ENCODE results near the gene MCAM. TPM values are rescaled to one million over a fixed set of nuclear protein-coding genes. Genes with fewer than 3 reads are reported as not detected.

Gene MCAM, protein sequence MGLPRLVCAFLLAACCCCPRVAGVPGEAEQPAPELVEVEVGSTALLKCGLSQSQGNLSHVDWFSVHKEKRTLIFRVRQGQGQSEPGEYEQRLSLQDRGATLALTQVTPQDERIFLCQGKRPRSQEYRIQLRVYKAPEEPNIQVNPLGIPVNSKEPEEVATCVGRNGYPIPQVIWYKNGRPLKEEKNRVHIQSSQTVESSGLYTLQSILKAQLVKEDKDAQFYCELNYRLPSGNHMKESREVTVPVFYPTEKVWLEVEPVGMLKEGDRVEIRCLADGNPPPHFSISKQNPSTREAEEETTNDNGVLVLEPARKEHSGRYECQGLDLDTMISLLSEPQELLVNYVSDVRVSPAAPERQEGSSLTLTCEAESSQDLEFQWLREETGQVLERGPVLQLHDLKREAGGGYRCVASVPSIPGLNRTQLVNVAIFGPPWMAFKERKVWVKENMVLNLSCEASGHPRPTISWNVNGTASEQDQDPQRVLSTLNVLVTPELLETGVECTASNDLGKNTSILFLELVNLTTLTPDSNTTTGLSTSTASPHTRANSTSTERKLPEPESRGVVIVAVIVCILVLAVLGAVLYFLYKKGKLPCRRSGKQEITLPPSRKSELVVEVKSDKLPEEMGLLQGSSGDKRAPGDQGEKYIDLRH
- total RNA-seq: 98.7 TPM

- no peak for DNase-seq (ENCODE audit: low spot score)
These were observed at the start of gene MCAM for GRCh38 chr11:119316729-119317591. TSS of gene MCAM (minus strand) at chr11:119317130. CDS start at chr11:119317101, 29 bp downstream.

GRCh38 chr11:119365071-119365591, 48.2 kb upstream of the MCAM start:
- DNase-seq (ENCODE audit: low spot score): no peak

DNA sequence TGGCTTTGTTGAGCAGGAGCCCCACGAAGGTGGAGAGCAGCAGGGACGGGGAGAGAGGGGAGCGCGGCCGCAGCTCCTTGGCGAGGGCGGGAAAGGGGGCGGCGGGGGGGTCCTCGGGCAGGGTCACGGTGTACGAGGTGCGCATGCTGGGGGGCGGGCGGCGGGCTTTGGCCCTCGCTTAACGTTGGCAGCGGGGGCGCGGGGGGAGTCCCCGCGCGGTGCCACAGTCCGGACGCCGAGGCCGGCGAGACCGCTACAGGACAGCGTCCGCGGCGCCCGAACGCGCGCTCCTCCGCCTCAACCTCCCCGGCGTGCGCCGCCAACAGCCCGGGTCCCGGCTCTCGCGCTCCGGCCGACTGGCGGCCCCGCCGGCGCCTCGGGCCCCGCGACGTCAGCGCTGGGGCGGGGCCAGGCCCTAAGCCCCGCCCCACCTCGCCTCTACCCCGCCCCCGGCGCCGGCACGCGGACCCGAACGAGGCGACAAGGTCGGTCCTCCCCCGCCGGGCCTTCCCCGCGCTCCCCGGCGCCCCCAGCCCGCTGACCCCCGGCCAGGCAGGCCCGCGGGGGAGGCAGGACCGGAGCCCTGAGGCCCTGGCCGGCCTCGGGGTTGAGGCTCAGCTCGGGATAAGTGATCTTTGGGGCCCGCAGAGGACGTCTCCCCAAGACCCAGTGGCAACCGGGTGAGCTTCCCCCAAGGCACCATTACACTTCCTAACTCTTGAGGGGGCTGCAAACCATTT, 47.1 kb upstream of the MCAM start:
- DNase-seq (ENCODE audit: low spot score): no peak

GRCh38 chr11:119363081-119363850, 46.3 kb upstream of the MCAM start:
- no peak for DNase-seq (ENCODE audit: low spot score)

DNA sequence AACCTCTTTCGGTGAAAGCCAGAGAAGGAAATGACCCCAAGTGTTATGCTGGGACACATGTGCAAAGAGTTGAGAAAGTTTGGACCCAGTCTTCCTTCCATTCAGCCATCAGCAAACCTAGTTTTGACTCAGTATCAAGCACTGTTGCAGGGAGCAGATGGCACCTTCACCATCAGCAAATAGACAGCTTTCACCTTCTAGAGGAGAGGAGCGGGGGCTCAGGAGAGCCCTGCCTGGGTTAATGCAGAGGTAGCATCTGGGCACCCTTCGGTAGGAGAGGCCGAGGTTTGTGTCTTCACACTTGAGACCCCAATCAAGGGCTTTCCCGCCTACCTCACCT, 45.8 kb upstream of the MCAM start:
- DNase-seq (ENCODE audit: low spot score): no peak

- no peak for DNase-seq (ENCODE audit: low spot score)
These were observed 45.2 kb upstream of the MCAM start for GRCh38 chr11:119361941-119362725.

- peak; percentile 52 for DNase-seq (ENCODE audit: low spot score)
These were observed 44.3 kb upstream of the MCAM start for GRCh38 chr11:119361056-119361787.

- DNase-seq (ENCODE audit: low spot score): no peak
These were observed 42.7 kb upstream of the MCAM start for GRCh38 chr11:119359365-119360214.

- DNase-seq (ENCODE audit: low spot score): no peak
These were observed 40.1 kb upstream of the MCAM start for GRCh38 chr11:119357074-119357473.

DNA sequence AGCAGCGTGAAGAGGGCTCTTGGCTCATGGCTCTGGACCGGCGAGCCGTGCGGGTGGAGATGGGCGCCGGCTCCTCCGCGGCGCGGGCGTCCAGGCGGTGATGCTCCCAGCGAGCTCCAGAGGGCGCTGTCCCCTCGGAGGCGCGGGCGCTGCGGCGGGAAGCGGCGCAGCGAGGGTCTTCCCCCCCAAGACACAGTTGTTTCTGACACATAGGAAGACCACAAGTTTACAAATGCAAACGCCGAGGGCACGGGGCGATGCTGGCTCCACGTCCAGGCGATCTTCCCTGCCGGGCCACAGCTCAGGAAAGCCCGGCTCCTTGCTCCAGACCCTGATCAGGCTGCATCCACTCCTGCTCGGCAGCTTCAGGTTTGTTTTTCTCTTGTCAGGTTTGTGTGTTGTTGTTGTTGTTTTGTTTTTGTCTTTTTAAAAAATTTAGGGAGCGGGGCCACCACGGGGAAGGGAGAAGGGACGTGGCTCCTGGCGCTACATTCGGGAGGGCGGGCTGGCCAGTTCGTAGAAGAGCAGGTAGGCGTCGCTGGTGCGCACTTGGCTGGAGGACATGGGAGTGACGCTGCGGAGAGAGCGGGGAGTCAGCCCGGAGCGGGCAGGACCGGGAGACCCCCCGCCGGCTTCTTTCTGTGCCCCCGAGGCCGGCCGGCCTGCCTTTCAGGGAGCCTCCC, 39.6 kb upstream of the MCAM start:
- DNase-seq (ENCODE audit: low spot score): peak; percentile 85

- DNase-seq (ENCODE audit: low spot score): no peak
These were observed 38.3 kb upstream of the MCAM start for GRCh38 chr11:119355091-119355843.

DNA sequence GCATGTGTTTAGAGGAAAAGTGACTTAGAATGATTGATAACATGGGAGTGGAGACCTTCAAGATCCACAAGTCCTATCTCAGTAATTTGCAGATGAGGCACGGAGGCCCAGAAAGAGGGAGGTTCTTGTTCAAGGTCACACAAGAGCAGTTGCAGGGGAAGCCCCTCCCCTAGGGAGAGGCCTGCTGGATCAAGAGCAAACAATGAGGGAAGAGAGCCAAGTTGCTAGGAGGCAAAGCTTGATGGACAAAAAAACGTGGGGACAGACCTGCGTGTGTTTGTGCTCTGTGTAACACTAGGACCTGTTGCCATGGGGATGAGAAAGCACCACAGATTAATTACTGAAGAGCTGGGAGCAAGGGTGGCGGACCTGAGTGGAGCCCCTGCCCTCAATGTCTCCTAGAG, 35.9 kb upstream of the MCAM start:
- no peak for DNase-seq (ENCODE audit: low spot score)

GRCh38 chr11:119351232-119351631, 34.3 kb upstream of the MCAM start:
- no peak for DNase-seq (ENCODE audit: low spot score)

DNA sequence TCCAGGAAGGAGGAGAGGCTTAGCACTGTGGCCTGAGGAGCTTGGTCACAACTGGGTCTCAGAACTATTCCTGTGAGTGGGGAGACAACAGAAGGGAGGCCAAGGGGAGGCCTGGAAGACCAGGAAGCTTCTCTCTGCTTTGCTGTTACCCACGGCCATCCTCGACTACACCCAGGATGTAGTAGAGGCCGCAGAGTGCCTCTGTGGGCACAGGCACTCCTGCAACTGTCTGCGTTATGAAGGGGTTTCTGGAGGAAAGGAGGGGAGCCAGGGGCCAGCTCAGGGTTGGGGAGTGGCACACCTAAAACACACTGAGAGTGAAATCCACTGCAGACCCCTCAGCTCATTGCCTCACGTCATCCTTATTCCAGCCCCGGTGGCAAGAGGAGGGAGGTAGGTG, 33.4 kb upstream of the MCAM start:
- no peak for DNase-seq (ENCODE audit: low spot score)

DNA sequence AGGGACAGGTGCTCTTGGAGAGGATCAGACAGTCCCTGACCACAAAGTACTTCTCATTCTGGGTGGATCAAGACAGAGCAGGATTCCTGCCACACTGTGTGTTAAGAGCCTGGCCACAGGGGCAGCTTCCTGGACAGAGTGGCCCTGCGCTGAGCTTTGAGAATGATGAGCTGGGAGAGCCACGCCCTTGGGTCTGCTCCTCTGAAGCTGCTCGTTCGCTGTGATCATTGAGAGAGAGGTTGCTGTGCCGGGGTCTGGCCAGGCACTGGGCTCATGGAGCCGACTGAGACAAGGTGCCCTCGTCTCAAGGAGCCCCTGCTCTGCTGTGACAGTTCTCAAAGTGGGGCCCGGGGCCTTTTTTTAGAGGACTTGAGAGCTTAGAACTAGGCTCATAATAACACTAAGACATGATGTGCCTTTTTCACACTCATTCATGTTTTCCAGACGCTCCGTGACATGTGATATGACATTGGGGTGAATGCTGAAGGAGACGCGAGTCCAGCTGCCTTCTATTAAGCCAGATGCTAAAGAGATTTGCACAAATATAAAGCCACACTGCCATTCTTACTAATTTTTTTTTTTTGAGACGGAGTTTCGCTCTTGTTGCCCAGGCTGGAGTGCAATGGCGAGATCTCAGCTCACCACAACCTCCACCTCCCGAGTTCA, 31.1 kb upstream of the MCAM start:
- DNase-seq (ENCODE audit: low spot score): no peak

DNA sequence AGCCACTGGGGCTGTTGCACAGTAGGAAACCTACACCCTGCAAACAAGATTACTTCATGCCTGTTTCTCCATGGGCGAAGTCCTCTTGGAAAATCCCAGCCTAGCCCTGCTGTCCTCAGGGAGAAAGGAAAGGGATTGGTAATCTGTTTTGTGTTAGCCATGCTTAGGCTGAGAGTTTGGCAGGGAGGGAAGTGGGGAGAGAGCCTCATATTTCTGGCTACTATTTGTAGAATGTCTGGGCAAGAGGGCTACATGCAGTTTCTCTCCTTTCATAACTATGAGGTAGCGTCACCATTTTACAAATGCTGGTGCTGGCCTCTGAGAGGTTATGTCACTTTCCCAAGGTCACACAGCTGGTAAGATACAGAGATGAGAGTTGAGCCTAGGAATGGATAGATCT, 30.3 kb upstream of the MCAM start:
- no peak for DNase-seq (ENCODE audit: low spot score)
